ENCODE measurements around the gene ZNF302.

- TF ChIP-seq CTCF (IDR thresholded peaks at IDR 0.05; ENCODE audit: low read length) (no peak), EZH2 (IDR thresholded peaks at IDR 0.05; ENCODE audit: borderline replicate concordance, low read length) (no peak)
These were observed 5.5 kb upstream of the ZNF302 start for GRCh38 chr19:34671972-34672371.
